Right atrium auricular region (tissue), 2 donors: ENCODE measurements around the gene GRIK5. TPM values are rescaled to one million over a fixed set of nuclear protein-coding genes. Genes with fewer than 3 reads are reported as not detected.
A peak's percentile ranks its signal among the peaks of the same experiment; 100 is the strongest.

ENCODE experiments used
- DNase-seq: peaks from one replicate; pipeline ENCODE4 v3.0.0-alpha.2; 2019; ENCODE audit warnings: low spot score
- H3K27ac ChIP-seq, 2 donors: fragments of 200-600 bp; sonication (generic); 1 replicate in 1 of 2; 2 replicates in 1 of 2; pipeline ENCODE4 v1.5.1; 2016 to 2019
- H3K27me3 ChIP-seq, 2 donors: fragments of 200-600 bp; sonication (generic); one replicate each; pipeline versions ENCODE4 v1.5.1 to v1.6.0; 2017 to 2019
- H3K36me3 ChIP-seq: fragments of 200-600 bp; sonication (generic); one replicate; pipeline ENCODE4 v1.5.1; 2016
- H3K4me1 ChIP-seq, 2 donors: fragments of 200-600 bp; sonication (generic); one replicate each; pipeline versions ENCODE4 v1.5.1 to v1.6.0; 2017 to 2019
- H3K4me3 ChIP-seq, 2 donors: fragments of 200-600 bp; sonication (generic); 1 replicate in 1 of 2; 2 replicates in 1 of 2; pipeline ENCODE4 v1.5.1; 2017 to 2019; ENCODE audit warnings: mild to moderate bottlenecking in 1 of 2, moderate library complexity in 1 of 2
- H3K9me3 ChIP-seq, 2 donors: fragments of 200-600 bp; sonication (generic); one replicate each; pipeline ENCODE4 v1.5.1; 2019
- total RNA-seq, 2 donors: library from RNA; depleted of rRNA; stranded (reverse); fragments of >200 nt; gene quantifications; one replicate each; pipeline ENCODE4 v1.1.0, GENCODE V29; 2016
- TF ChIP-seq, protein P1 (sequence below), 2 donors: fragments of 200-600 bp; sonication (generic); IDR thresholded peaks; one replicate each; pipeline ENCODE4 v1.5.1; 2019; ENCODE audit warnings: antibody characterized with exemption in 2 of 2

GRIK5 gene
- total RNA-seq, 2 donors from 2014 or later: 8.1 to 17.1 TPM

DNA sequence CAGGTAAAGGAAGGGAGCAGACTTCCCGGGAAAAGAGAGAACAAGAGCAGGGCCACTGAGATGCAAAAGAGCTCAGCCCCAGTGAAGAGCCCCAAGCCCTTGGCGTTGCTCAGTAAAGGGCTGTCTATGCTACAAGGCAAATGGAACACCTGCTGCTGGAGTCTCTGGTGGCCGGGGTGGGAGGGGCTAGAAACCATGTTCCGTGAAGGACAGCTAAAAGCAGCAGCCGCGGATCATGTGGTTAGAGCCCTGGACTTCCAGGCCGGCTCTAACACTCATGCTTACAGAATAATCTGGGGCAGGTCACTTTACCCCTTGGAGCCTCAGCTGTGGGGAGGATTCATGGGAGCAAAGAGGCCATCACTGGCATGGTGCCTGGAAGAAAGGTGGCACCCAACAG is 44.4 kb upstream of the GRIK5 start:
- Histone ChIP-seq H3K4me1 (peaks cover 0 to 14% of the 10 kb centered on the region in 2 donors), H3K36me3 (no peaks in the 10 kb centered on the region), H3K27ac (no peak overlapping the region), H3K9me3 (no peaks in the 10 kb centered on the region), H3K27me3 (no peaks in the 10 kb centered on the region), H3K4me3 (no peak overlapping the region)
- TF ChIP-seq, protein P1, sequence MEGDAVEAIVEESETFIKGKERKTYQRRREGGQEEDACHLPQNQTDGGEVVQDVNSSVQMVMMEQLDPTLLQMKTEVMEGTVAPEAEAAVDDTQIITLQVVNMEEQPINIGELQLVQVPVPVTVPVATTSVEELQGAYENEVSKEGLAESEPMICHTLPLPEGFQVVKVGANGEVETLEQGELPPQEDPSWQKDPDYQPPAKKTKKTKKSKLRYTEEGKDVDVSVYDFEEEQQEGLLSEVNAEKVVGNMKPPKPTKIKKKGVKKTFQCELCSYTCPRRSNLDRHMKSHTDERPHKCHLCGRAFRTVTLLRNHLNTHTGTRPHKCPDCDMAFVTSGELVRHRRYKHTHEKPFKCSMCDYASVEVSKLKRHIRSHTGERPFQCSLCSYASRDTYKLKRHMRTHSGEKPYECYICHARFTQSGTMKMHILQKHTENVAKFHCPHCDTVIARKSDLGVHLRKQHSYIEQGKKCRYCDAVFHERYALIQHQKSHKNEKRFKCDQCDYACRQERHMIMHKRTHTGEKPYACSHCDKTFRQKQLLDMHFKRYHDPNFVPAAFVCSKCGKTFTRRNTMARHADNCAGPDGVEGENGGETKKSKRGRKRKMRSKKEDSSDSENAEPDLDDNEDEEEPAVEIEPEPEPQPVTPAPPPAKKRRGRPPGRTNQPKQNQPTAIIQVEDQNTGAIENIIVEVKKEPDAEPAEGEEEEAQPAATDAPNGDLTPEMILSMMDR (IDR thresholded peaks at IDR 0.05): no peak
- DNase-seq: no peak

DNA sequence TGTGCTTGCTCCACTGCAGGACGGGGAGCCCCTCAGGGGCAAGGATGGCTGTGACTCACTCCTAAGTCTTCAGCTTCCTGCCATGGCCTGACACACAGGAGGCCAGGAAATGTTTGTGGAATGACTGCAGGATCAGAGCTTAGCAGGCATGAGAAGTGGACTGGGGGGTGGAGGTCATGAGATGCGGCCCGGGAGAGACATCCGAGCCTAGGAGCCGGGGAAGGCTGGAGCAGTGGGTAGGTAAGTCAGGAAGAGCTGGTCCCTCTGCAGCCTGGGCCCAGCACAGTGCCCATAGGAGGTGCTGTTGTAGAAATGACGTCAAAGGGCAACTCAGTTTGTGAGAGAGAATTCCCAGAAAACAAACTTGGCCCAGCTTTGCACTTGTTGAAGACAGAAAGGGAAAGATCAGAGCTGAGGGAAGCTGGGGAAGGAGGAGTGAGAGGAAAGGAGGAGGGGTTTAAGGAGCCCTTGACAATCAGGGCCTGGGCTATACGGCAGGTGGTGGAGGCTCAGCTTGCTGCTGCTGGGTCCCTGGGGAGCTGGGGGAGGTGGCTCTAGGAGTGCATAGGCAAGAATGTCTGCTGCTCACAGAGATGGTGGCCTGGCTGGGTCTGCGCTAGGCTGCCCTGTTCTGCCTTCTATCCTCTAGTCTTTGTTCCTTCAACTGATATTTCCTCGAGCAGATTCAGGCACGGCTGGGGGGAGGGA is 43.8 kb upstream of the GRIK5 start:
- Histone ChIP-seq H3K27ac (peak overlapping the region in 1 of 2 donors; percentile 25), H3K36me3 (no peaks in the 10 kb centered on the region), H3K9me3 (no peaks in the 10 kb centered on the region), H3K4me1 (peaks cover 0 to 18% of the 10 kb centered on the region in 2 donors), H3K4me3 (no peak overlapping the region), H3K27me3 (no peaks in the 10 kb centered on the region)
- TF ChIP-seq, protein P1 (IDR thresholded peaks at IDR 0.05): no peak
- no peak for DNase-seq

DNA sequence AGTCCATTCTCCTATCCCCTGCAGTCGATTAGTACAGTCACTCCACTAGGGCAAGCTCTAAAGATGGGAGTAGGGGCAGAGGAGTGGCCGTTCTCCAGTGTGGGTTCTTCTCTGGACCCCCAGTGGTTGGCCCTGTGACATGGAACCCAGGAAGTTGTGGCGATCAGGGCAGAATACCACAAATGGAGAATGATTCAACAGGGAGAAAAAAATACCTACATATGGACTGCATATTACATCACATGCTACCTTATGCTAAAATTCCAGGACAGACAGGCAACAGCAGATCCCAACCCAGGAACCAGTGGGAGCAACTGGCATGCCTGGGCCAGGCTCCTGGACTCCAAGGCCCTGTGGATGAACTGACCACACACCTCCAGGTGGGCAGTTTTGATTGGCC is 41.8 kb upstream of the GRIK5 start:
- no peak for DNase-seq
- H3K36me3 ChIP-seq: no peaks in the 10 kb centered on the region
- no peak overlapping the region for H3K27ac ChIP-seq
- no peaks in the 10 kb centered on the region for H3K9me3 ChIP-seq
- H3K4me3 ChIP-seq: no peak overlapping the region
- TF ChIP-seq, protein P1 (IDR thresholded peaks at IDR 0.05): no peak
- H3K4me1 ChIP-seq: peaks cover 0 to 22% of the 10 kb centered on the region in 2 donors
- H3K27me3 ChIP-seq: no peaks in the 10 kb centered on the region

DNA sequence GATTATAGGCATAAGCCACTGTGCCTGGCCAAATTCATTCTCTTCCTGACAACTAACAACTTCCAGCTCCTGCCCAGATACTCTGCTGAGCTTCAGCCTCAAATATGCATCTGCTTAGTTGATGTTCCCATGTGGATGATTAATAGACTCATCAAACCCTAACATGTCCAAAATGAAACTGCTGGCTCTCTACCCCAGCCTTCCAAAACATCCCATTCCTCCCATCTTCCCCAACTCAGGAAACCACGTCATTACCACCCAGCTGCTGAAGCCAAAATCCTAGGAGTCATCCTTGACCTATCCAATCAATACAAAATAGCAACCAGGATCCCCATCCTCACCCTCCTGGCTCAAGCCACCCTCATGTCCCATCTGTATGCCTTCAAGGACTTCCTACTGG is 41.4 kb upstream of the GRIK5 start:
- Histone ChIP-seq H3K4me1 (peaks cover 0 to 22% of the 10 kb centered on the region in 2 donors), H3K27me3 (no peaks in the 10 kb centered on the region), H3K9me3 (no peaks in the 10 kb centered on the region), H3K36me3 (no peaks in the 10 kb centered on the region), H3K4me3 (no peak overlapping the region), H3K27ac (no peak overlapping the region)
- no peak for DNase-seq
- TF ChIP-seq, protein P1 (IDR thresholded peaks at IDR 0.05): no peak

DNA sequence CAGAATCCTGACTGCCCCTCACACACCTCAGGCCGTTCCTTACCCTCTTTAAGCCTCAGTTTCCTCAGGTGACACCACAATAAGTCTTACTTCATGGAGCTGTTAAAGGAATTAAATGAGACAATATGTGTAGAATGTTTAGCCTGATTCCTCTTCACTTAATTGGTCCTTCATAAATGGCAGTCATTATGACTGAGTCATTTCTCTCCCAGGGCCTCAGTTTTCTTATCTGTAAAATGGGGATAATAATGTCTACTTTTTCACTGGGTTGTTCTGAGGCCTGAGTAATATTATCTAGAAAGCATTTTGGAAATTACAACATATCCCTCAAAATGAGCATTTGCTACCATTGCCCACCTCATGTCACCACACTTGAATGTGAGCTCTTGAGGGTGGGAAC is 40.7 kb upstream of the GRIK5 start:
- H3K36me3 ChIP-seq: no peaks in the 10 kb centered on the region
- no peaks in the 10 kb centered on the region for H3K9me3 ChIP-seq
- TF ChIP-seq, protein P1 (IDR thresholded peaks at IDR 0.05): no peak
- no peak overlapping the region for H3K4me3 ChIP-seq
- H3K4me1 ChIP-seq: peaks cover 0 to 22% of the 10 kb centered on the region in 2 donors
- no peak overlapping the region for H3K27ac ChIP-seq
- no peaks in the 10 kb centered on the region for H3K27me3 ChIP-seq
- DNase-seq: no peak

DNA sequence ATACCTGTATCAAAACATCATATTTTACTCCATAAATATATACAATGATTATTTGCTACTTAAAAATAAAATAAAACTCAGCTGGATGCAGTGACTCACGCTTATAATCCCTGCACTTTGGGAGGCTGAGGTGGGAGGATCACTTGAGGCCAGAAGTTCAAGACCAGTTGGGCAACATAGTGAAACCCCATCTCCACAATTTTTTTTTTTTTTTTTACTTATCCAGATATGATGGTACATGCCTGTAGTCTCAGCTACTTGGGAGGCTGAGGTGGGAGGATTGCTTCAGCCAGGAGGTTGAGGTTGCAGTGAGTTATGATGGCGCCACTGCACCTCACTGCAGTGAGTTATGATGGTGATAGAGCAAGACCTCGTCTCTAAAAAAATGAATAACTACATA is 39.9 kb upstream of the GRIK5 start:
- TF ChIP-seq, protein P1 (IDR thresholded peaks at IDR 0.05): no peak
- H3K4me3 ChIP-seq: no peak overlapping the region
- no peaks in the 10 kb centered on the region for H3K9me3 ChIP-seq
- no peaks in the 10 kb centered on the region for H3K27me3 ChIP-seq
- peaks cover 0 to 22% of the 10 kb centered on the region in 2 donors for H3K4me1 ChIP-seq
- no peak for DNase-seq
- H3K27ac ChIP-seq: no peak overlapping the region
- no peaks in the 10 kb centered on the region for H3K36me3 ChIP-seq
